ENCODE results near the gene RAPGEF5.

RAPGEF5 gene

GRCh38 chr7:22302193-22302592 is 54.8 kb downstream of the RAPGEF5 start:
- DNase-seq, result no peak

DNA sequence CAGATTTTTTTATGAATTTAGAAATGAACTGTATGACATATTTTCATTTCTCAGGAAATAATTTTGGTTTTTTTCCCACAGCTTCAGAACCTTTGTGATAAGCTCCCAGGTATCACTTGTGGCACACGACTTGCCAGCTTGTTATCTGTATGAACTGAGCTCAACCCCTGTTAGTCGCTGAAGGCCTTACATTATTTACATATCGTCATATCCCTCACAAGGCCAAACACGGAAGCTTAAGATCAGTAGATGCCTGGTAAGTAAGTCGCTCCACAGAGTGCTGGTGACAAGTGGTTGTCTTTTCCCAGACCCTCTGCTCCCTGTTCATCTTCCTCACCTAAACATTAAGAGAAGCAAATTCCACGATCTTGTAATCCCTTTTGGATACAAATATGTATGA is 55.2 kb downstream of the RAPGEF5 start:
- DNase-seq, result no peak

DNA sequence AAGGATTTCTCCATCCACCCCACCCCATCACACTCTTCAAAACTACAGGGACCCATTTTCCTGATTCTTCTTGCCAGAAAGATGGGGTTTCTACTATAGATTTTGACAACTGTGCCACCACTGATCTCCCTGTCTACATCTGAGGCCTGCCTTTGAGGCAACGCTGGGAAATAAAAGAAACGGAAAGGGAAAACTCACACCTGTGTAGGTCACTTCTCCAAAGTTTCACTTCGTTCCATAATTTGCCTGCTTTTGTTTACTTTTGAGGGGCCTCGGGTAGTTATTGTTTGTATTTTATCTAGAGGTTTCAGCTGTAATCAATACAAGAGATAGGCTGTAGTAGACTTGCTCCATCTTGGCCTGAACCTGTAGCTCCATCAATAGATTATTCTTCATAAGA is 56.1 kb downstream of the RAPGEF5 start:
- DNase-seq, result no peak

- DNase-seq, result peak; percentile 27
Observed at GRCh38 chr7:22296916-22297315, 60.0 kb downstream of the RAPGEF5 start.

- no peak for DNase-seq
Observed at GRCh38 chr7:22296265-22296566, 60.7 kb downstream of the RAPGEF5 start.

DNA sequence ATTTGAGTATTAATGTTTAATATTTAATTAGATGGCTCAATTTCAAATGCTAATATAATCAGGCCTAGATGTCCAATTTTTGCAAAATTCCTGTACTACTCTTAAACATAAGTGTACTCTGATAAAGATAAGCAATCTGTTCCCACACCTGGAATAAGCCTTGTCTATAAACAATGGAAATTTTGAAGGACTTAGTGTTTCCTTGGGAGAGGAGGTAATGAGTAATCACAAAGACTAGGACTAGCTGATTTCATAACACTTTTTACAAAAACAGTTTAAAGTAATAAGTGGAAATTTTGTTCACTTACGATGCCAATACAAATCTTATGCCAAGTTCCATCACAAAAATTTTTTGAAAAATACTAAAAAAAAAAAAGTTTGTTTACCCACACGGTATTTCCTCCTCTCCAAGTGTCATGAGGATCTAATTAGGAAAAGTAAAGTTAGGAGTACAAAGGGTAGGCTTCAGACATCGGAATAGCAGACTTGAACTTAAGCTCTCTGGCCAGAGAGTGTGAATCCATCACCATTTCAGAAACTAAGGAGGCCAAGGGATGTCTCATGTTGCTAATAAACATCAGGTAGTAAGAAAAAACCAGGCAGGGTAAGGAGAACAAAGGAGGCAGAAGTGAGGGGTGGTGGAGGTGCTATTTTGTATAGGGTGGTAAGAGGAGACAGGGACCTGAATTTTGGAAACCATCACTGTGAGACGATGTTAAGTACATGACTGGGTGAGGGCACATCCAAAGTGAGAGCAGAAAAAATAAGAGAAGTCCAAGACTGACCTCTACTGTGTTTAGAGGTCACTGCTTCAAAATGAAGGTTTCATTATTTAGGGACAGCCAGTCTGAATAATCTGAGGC is 61.3 kb downstream of the RAPGEF5 start:
- no peak for DNase-seq

- no peak for DNase-seq
Observed at GRCh38 chr7:22292531-22292930, 64.4 kb downstream of the RAPGEF5 start.

DNA sequence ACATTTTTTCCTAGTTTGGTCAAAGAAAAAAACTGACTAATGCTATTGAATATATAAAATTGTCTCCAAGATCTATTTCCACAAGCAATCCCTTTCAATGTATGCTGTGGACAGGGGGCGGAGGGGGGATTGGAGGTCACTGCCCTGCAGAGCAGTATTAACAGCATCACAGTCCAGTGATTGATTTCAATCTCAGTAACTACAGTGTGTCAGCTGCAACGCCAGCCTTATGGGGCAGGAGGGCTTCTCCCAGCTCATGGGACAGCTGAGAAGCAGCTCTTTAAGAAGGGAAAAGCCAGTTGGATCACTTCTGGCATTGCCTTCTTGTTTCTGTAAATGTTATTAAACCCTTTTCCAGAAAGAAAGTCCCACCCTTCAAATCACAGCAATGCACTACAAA is 65.0 kb downstream of the RAPGEF5 start:
- no peak for DNase-seq

- no peak for DNase-seq
Observed at GRCh38 chr7:22288202-22288601, 68.8 kb downstream of the RAPGEF5 start.

- DNase-seq, result no peak
Observed at GRCh38 chr7:22287412-22287811, 69.5 kb downstream of the RAPGEF5 start.

DNA sequence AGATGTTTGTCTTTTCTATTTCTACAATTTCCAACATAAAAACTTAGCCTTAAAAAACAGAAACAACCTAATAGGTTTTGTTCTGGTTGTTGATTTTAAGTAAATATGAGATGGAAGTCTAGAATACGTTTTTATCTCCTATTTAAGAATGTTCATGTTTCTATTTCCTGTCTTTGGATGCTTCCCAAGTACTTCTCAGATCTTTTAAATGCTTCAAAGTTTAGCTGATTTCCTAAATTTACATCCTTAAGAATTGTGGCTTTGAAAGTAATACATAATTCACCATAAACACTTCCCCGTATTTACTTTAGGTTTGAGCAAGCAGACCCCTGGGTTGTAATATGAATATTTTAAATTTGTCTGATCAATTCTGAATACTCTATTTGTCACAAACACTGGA is 70.5 kb downstream of the RAPGEF5 start:
- no peak for DNase-seq

DNA sequence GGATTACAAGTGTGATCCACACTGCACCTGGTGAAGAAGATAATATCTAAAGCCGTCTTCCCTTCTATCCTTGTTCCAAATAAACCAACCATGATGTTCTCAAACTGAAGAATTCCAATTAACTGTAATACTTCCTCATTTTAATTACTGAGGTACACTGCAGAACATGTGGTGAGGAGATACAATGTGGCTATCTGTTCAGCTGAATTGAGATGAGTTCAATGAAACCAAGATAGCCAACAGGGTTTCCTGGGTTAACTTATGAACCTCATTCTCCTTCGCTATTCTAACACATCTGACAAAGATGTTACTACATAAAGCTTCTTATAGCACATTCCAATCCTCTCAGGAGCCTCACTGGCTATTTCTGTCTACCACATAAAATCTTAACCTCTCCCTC is 75.5 kb downstream of the RAPGEF5 start:
- no peak for DNase-seq

DNA sequence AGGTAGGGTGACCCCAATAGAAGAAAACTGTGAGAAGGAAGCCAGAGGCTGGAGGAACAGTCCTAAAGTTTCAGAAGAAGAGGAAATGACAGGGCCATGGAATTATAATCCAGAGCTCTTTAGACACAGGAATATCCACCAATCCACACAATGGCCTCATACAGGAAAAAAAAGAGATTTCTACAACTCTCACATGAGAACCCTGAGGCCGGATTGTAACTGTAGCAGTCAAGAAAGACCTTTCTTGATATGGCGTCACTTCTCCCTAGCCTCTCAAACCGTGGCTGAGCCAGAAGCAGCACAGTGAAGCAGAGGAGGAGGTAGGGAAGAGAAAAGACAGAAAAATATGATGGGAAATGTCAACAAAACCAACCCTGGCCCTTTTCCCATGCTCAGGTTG is 76.9 kb downstream of the RAPGEF5 start:
- DNase-seq, result no peak

DNA sequence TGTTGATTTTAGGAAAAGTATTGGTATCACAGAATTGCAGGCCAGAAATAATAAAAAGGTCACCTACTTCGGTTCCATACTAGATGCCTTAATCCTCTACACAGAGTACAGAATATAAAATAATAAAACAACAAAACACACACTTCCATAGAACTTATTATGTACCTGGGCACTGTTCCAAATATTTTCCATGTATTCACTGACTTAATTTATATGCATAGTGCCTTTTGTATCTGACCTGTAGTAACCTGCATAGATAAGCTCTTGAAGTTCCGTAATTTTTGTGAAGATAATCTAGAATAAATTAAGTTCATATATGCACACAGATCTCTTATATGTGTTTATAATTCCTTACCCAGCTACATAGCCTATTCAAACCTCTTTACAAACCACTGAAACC is 78.3 kb downstream of the RAPGEF5 start:
- no peak for DNase-seq

DNA sequence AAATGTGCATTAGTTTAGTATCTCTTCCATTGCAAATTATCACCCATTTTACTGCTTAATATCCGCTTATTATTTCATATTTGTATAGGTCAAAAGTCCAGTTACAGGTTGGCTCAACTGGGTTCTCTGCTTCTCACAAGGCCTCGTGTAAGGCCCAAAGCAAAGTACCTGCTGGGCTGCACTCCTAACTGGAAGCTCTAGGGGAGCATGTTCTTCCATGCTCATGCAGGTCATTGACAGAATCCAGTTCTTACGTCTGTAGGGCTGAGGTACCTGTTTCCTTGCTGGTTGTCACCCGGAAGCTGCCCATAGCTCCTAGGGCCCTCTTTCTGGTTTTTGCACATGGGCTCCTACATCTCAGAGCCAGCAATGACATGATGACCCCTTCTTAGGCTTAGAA is 79.6 kb downstream of the RAPGEF5 start:
- peak; percentile 38 for DNase-seq

GRCh38 chr7:22275661-22276060 is 81.3 kb downstream of the RAPGEF5 start:
- no peak for DNase-seq

DNA sequence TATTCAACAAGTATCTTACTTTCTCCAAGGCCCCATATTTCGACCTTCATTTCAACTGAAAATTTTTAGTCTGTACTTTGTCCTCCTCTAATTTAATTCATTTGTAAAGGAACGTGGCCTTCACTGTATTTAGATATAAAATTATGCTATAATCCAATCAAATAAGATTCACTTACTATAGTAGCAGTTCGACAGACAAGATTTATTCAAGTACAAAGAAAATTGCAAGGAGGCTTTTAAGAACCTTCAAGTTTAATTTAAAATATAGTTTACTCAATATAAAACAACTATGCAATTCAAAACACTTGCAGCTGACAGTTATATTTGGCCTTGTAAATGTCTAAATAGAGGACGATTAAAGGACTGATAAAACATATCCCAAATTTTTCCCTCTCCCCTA is 85.6 kb downstream of the RAPGEF5 start:
- no peak for DNase-seq

GRCh38 chr7:22270371-22270770 is 86.6 kb downstream of the RAPGEF5 start:
- peak; percentile 52 for DNase-seq

DNA sequence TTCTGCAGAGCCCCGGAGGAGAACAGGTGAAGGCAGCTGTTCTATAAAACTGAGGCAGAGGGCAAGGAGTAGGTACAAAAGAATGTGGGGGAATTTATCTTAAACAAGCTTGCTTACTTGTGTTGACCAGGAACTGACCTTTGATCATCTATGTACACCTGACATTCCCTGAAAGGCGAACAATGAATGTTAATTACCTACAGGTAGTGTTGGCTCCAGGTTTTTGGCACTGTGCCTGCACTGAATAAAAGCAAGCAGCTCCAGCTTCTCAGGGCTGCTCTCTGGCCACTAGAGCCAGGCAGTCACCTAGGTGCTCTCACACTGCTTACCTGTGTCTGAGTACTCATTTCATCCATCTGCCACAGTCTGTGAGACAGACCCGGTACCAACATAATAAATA is 87.0 kb downstream of the RAPGEF5 start:
- peak; percentile 90 for DNase-seq

- no peak for DNase-seq
Observed at GRCh38 chr7:22268884-22269421, 88.0 kb downstream of the RAPGEF5 start.

DNA sequence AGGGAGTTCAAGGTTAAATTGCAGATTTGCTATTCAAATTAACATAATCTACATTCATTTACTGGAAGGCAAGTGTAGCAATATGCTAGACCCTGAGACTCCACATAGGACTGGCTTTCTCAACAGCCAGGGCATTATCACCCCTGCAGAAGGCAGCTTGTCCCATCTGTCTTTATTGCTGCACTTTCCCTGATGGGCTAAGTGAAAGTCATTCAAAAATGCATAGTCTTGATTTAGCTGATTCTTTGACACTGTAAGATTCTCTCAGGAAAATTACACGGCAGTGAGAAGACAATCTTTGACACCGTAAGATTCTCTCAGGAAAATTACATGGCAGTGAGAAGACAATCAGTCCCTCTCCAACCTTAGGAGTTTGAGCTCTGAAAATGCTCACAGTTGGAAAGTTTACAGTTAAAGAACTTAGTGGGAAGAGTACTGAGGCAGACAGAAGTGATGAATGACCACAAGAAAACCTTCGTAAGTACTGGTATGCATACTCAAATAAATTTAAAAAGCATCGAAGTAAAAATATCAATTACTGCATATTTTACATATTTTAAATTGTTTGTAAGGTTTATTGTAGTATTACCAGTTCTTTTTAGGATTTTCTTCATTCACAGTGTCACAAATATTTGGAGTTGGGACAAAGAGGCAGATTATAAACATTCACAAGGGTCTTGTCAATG is 88.9 kb downstream of the RAPGEF5 start:
- DNase-seq, result no peak

DNA sequence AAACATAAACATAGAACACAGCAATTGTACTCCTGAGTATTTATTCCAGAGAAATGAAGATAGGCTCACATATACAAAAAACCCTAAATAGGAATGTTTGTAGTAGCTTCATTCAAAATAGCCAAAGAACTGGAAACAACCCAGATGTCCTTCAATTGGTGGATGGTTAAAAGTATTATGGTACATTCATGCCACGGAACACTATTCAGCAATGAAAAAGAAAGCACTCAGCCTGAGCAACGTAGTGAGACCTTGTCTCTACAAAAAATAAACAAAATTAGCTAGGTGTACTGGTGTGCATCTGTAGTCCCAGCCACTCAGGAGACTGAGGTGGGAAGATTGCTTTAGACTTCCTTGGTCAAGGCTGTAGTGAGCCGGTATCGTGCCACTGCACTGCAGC is 94.4 kb downstream of the RAPGEF5 start:
- DNase-seq, result no peak

DNA sequence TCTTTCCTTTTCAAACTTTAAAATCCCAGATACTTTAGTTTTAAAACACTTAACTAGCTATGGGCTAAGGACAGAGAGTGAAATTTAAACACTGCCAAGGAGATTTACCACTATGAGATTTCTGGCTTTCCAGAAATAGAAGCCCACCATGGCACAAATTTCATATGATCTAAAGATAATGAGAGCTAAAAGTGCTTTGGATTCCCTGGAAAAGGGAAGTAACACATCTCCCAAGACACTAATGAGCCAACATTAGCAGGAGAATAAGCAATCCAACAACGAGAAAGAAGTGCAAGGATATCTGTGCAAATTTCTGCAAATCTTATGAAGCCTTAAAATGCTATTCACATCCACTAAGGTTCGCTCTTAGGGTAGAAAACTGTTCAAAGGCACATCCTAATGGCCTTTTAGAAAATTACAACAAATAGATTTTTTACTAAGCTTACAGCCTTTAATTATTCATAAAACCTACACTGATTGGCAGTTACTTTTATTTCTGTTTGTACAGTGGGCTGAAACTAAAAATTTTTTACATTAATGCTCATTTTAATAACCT is 100.3 kb downstream of the RAPGEF5 start:
- DNase-seq, result no peak

DNA sequence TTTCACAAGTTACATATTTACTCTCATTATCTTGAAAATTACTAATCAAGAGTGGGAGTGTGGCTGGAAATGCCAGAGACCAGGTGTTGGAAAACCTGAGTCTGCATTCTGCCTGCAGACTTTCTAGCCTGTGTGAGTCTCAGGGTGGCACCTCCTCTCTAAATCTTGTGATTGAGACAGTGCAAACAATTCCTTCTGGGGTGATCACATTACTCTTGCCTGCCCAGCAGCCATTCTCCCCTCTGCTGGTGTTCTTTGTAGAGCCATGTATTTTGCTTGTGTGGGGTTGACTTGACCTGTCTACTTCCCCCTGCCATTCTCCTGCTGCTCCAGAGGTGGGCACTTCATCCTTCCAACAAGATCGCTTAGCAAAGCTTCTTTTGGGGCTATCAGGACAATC is 101.1 kb downstream of the RAPGEF5 start:
- DNase-seq, result no peak
